Measurements from ENCODE around the gene JAKMIP1.
A peak's percentile ranks its signal among the peaks of the same experiment; 100 is the strongest.

Gene JAKMIP1

DNA sequence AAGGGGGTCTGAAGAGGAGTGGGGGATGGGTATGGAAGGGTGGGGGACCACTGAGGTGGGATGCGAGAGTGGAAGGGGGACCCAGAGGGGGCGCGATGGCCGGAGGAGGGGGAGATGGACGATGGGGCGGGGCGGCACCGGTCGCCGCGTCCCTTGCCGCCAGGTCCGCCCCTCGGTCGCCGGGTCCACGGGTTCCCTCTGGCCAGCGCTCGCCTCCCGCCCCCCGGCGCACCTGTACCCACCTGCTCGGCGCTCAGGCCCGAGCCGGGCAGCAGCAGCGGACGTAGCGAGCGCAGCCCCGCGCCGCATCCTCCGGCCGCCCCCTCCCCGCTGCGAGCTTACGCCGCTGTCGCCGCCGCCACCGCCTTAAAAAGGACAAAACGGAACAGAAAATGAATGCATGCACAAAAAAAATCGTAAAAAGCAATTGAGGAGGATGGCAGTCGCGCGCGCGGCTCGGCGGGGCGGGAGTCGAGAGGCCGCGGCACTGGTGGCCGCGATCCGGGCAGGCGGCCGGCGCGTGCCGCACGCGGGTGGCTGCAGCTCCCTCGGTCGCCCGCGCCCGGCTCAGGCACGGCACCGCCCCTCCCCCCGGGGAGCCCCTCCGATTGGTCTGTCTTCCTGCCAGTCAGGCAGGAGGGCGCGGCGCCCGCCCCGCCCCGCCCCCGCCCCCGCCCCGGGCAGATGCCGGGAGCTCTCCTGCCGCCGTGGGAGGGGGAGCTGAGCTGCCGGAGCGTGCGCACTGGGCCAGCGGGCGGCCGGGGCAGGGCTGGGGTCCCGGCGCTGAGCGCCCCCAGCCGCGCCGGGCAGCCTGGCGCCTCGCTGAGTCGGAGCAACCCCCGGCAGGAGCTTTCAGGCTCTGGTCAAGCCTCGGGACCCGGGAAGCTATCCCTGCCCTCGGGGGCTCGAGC is at the start of gene JAKMIP1:
JAKMIP1 (minus strand) TSS at position 539 of the 911 bp plus-strand sequence. CDS start 87,699 bp downstream, outside the sequence.
- TF ChIP-seq ZNF274 (IDR thresholded peaks at IDR 0.05; ENCODE audit: low read depth, low read length), result no peak
- H3K4me3 ChIP-seq (ENCODE audit: low read length), result peak within 1 kb of the TSS; percentile 78

DNA sequence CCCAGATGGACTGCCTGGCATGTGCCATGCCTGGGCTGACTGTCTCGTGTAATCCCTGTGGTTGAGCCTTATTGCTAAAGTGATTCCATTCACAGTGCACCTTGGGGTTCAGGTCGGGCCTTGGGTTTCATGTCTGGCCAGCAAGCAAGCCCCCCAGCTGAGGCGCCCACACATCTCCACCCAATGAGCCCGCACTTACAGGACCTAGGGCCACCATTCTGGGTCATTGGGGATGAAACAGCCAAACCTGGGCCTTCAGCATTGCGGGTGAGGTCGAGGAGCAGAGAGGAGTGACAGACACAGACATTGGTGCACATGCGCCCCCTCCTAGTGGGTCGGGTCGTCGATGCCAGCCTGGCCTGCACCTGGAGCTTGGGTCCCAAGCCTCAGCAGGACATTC is 48.0 kb upstream of the JAKMIP1 start:
- no peak for TF ChIP-seq ZNF274 (IDR thresholded peaks at IDR 0.05; ENCODE audit: low read depth, low read length)
- H3K4me3 ChIP-seq (ENCODE audit: low read length), result no peak overlapping the region

DNA sequence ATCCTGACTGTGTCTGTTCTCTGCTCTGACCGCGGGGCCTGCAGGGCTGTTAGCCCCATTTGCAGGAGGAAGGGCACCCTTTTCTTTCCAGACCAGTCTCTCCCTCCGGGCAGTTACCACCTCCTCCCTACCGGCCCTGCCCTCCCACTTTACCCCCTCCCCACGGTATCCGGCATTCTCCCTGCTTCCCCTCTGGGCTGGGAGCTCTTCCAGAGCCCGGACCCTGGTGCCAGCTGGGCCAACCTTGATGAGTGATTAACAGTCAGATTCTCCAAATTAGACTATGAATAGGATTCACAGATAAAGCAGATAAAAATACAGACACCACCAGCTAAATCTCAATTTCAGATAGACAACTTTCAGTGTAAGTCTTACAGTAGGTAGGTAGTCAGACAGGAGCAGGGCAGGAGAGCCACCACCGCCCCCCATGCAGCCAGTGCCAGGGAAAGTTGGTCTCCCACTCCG is 45.9 kb upstream of the JAKMIP1 start:
- H3K4me3 ChIP-seq (ENCODE audit: low read length), result no peak overlapping the region
- no peak for TF ChIP-seq ZNF274 (IDR thresholded peaks at IDR 0.05; ENCODE audit: low read depth, low read length)

DNA sequence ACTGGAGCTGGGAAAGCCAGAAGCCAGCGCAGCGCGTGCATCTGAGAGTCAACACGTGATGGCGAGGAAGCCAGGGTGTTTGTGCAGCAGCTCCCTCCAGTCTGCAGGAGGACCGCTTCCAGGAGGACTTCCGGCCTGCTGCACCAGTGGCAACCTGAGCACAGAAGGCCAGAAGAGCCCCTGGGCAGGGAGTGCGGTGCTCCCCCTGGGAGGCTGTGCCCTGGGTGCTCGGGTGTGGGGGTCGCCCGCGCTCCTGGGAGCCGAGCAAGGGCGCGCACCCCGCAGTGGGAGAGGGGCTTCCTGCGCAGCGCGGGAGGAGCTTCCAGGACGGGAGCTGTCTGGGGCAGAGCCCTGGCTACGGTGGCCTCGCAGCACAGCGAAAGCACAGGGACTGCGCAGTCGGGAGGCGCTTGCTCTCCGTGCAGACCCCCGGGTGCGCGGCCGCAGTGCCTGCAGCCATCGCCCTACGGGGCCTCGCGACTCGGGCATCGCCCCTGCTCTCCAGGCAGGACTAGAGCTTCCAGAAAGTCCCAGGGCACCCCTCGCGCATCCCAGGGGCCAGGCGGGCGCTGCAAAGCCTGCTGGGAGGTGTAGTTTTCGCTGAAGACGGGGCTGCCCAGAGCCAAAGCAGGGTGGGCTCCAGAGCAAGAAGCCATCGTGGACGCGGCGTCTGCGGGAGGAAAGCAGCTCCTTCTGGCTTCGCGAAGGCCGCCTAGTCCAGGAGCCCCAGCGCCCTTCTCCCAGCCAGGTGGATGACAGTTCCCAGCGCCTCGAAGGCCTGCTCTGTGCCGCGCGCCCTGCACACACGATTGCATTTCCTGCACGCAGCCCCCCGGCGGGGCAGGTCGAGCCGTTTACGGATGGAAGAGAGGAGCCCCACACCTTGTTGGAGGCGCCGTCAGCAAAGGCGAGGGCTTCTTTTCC is 45.2 kb upstream of the JAKMIP1 start:
- TF ChIP-seq ZNF274 (IDR thresholded peaks at IDR 0.05; ENCODE audit: low read depth, low read length), result no peak
- no peak overlapping the region for H3K4me3 ChIP-seq (ENCODE audit: low read length)

GRCh38 chr4:6242271-6243029 is 42.1 kb upstream of the JAKMIP1 start:
- no peak for TF ChIP-seq ZNF274 (IDR thresholded peaks at IDR 0.05; ENCODE audit: low read depth, low read length)
- no peak overlapping the region for H3K4me3 ChIP-seq (ENCODE audit: low read length)

DNA sequence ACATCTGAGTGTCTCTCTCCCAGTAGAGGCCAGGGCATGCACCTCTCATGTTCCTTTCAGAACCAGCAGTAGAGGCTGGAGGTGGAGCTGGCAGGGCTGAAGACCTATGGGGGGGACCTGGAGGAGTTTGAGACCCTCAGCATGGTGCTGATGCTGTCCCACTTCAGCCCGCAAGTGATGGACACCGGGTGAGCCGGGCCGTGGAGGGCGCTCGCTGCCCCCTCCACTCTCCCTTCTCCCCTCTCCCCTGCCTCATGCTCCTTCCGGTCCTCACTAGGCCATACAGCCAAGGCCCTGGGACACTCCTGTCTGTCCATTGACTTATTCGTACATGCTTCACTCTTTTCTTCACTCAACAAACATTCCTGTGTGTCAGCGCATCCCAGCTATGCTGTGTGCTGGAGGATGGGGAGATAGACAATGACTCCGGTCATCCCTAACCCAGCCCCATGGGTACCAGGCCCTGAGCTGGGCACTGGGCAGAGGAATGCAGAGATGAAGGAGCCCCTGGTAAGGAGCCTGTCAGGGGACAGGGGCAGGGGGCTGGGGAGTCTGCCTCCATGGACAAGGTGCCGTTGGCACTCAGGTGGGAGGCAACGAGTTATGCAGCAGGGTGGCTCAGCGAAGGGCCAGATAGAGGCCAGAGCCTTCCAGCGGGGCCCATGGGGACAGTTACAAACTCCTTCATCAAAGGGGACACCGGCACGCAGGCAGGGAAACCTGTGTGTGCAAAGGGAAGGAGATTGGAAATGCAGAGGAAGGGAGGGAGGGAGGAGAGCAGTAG is 40.9 kb upstream of the JAKMIP1 start:
- TF ChIP-seq ZNF274 (IDR thresholded peaks at IDR 0.05; ENCODE audit: low read depth, low read length), result no peak
- no peak overlapping the region for H3K4me3 ChIP-seq (ENCODE audit: low read length)

GRCh38 chr4:6239968-6240367 is 39.6 kb upstream of the JAKMIP1 start:
- H3K4me3 ChIP-seq (ENCODE audit: low read length), result no peak overlapping the region
- no peak for TF ChIP-seq ZNF274 (IDR thresholded peaks at IDR 0.05; ENCODE audit: low read depth, low read length)

- no peak overlapping the region for H3K4me3 ChIP-seq (ENCODE audit: low read length)
- TF ChIP-seq ZNF274 (IDR thresholded peaks at IDR 0.05; ENCODE audit: low read depth, low read length), result no peak
Measured at GRCh38 chr4:6239486-6239885, 39.1 kb upstream of the JAKMIP1 start.

- H3K4me3 ChIP-seq (ENCODE audit: low read length), result no peak overlapping the region
- no peak for TF ChIP-seq ZNF274 (IDR thresholded peaks at IDR 0.05; ENCODE audit: low read depth, low read length)
Measured at GRCh38 chr4:6236816-6237390, 36.6 kb upstream of the JAKMIP1 start.

DNA sequence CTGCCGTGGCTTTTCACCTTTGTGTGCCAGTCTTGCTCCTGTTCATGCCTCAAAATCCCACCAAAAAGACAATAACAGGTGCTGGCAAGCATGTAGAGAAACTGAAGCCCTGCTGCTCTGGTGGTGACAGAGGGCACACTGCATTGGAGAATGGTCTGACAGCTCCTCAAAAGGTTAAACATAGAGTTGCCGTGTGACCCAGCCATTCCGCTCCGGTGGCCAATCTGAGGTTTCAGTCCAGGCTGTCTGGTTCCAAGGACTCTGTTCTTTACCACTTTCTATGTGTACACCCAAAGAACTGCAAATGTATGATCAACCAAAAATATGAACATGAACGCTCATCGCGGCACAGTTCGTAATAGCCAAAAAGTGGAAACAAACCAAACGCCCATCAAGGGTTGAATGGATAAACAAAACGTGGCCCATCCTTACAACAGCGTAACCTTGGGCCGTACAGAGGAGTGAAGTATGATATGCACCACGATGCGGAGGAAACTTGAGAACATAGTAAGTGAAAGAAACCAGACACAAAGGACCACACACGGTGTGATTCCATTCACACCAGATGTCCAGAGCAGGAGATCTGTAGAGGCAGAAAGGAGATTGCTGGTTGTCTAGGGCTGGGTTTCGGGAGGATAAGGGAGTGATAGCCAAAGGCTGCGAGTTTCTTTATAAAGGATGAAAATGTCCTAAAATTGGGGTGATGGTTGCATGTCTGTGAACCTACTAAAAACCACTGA is 35.7 kb upstream of the JAKMIP1 start:
- no peak for TF ChIP-seq ZNF274 (IDR thresholded peaks at IDR 0.05; ENCODE audit: low read depth, low read length)
- H3K4me3 ChIP-seq (ENCODE audit: low read length), result no peak overlapping the region

- H3K4me3 ChIP-seq (ENCODE audit: low read length), result no peak overlapping the region
- TF ChIP-seq ZNF274 (IDR thresholded peaks at IDR 0.05; ENCODE audit: low read depth, low read length), result no peak
Measured at GRCh38 chr4:6235012-6235411, 34.7 kb upstream of the JAKMIP1 start.

GRCh38 chr4:6233929-6234328 is 33.6 kb upstream of the JAKMIP1 start:
- no peak for TF ChIP-seq ZNF274 (IDR thresholded peaks at IDR 0.05; ENCODE audit: low read depth, low read length)
- no peak overlapping the region for H3K4me3 ChIP-seq (ENCODE audit: low read length)
